ENCODE data around the gene FOLR1.

The FOLR1 gene

GRCh38 chr11:72233056-72233772, 41.3 kb downstream of the FOLR1 start:
- no peaks in the 10 kb centered on the region for H3K9me3 Mint-ChIP-seq
- no peaks in the 10 kb centered on the region for H3K4me1 Mint-ChIP-seq (ENCODE audit: low read depth)
- no peak for DNase-seq
- H3K27ac Mint-ChIP-seq: no peak overlapping the region
- peaks cover 97% of the 10 kb centered on the region for H3K36me3 Mint-ChIP-seq (ENCODE audit: low read depth)
- no peaks in the 10 kb centered on the region for H3K27me3 Mint-ChIP-seq
- no peak overlapping the region for H3K4me3 Mint-ChIP-seq

- Mint-ChIP-seq H3K36me3 (ENCODE audit: low read depth) (peaks cover 94% of the 10 kb centered on the region), H3K27ac (peak overlapping the region; percentile 58), H3K27me3 (peaks cover 3% of the 10 kb centered on the region), H3K9me3 (no peaks in the 10 kb centered on the region), H3K4me3 (no peak overlapping the region), H3K4me1 (ENCODE audit: low read depth) (no peaks in the 10 kb centered on the region)
- no peak for DNase-seq
Observed at GRCh38 chr11:72233773-72234513, 42.0 kb downstream of the FOLR1 start.

DNA sequence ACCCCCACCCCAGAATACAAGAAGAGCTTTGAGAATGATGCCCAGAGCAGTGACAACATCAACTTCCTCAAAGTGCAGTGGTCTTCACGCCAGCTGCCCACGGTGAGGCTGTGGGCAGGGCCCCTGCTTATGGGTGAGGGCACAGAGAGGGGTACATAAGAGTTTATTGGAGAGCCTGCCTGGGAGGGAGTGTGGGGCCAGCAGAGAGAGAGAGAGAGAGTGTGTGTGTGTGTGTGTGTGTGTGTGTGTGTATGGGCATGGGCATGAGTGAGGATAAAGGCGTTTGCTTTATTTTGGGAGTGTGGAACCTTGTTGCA, 42.5 kb downstream of the FOLR1 start:
- H3K36me3 Mint-ChIP-seq (ENCODE audit: low read depth): peaks cover 89% of the 10 kb centered on the region
- no peak for DNase-seq
- peaks cover 9% of the 10 kb centered on the region for H3K27me3 Mint-ChIP-seq
- no peak overlapping the region for H3K4me3 Mint-ChIP-seq
- peaks cover 3% of the 10 kb centered on the region for H3K4me1 Mint-ChIP-seq (ENCODE audit: low read depth)
- no peaks in the 10 kb centered on the region for H3K9me3 Mint-ChIP-seq
- peak overlapping the region; percentile 58 for H3K27ac Mint-ChIP-seq

- Mint-ChIP-seq H3K36me3 (ENCODE audit: low read depth) (peaks cover 85% of the 10 kb centered on the region), H3K4me3 (no peak overlapping the region), H3K9me3 (no peaks in the 10 kb centered on the region), H3K27me3 (peaks cover 9% of the 10 kb centered on the region), H3K4me1 (ENCODE audit: low read depth) (peaks cover 4% of the 10 kb centered on the region), H3K27ac (peak overlapping the region; percentile 58)
- no peak for DNase-seq
Observed at GRCh38 chr11:72234920-72235319, 43.0 kb downstream of the FOLR1 start.

GRCh38 chr11:72235351-72236057, 43.6 kb downstream of the FOLR1 start:
- H3K27me3 Mint-ChIP-seq: peaks cover 13% of the 10 kb centered on the region
- peaks cover 79% of the 10 kb centered on the region for H3K36me3 Mint-ChIP-seq (ENCODE audit: low read depth)
- DNase-seq: no peak
- peaks cover 7% of the 10 kb centered on the region for H3K4me1 Mint-ChIP-seq (ENCODE audit: low read depth)
- H3K9me3 Mint-ChIP-seq: no peaks in the 10 kb centered on the region
- H3K27ac Mint-ChIP-seq: peak overlapping the region; percentile 29
- H3K4me3 Mint-ChIP-seq: no peak overlapping the region

DNA sequence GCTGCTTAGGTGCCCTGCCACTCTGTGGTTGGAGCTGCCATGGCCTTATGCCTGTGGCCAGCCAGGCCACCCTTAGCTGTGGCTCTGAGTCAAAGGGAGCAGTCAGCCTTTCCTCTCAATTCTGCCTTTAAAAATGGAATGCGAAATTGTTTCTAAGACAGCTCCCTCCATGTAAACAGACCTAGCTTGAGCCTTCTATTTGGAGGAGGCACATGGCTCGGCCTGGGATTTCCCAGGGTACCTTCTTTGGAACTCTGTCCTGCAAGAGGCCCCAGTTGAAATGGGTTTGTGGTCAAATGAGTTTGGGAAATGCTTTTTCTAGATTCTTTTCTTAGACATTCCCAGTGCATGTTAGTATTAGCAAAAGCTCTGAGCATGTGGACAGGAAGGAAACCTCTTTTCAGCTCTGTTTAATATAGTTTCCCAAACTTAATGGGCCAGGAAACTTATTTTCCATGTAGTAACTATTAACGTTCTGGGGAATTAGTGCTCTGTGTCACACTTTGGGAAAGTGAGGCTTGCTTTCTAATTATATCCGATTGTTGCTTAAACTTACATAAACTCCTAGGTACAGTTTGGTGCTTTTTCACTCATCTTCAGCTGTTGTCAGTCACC, 44.2 kb downstream of the FOLR1 start:
- Mint-ChIP-seq H3K4me3 (no peak overlapping the region), H3K4me1 (ENCODE audit: low read depth) (peaks cover 13% of the 10 kb centered on the region), H3K27me3 (peaks cover 20% of the 10 kb centered on the region), H3K9me3 (no peaks in the 10 kb centered on the region), H3K36me3 (ENCODE audit: low read depth) (peaks cover 73% of the 10 kb centered on the region), H3K27ac (peak overlapping the region; percentile 29)
- DNase-seq: no peak

DNA sequence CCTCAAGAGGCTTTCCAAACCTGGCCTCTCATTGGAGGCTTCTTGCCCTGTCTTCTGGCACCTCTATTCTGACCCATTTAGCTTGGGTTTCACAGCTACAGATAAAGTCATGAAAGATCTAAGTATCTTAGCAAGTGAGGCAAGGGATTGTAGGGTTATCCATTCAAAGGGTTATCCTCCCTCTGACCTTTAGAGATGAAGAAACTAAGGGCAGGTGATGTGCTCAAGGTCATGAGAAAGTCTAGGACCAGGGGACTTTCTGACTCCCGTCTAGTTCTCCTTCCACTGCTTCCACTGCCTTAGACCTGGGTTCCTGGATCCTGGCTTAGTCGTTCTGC, 44.8 kb downstream of the FOLR1 start:
- H3K36me3 Mint-ChIP-seq (ENCODE audit: low read depth): peaks cover 67% of the 10 kb centered on the region
- peak overlapping the region; percentile 24 for H3K27ac Mint-ChIP-seq
- no peak overlapping the region for H3K4me3 Mint-ChIP-seq
- H3K27me3 Mint-ChIP-seq: peaks cover 26% of the 10 kb centered on the region
- H3K9me3 Mint-ChIP-seq: no peaks in the 10 kb centered on the region
- peaks cover 13% of the 10 kb centered on the region for H3K4me1 Mint-ChIP-seq (ENCODE audit: low read depth)
- DNase-seq: no peak

DNA sequence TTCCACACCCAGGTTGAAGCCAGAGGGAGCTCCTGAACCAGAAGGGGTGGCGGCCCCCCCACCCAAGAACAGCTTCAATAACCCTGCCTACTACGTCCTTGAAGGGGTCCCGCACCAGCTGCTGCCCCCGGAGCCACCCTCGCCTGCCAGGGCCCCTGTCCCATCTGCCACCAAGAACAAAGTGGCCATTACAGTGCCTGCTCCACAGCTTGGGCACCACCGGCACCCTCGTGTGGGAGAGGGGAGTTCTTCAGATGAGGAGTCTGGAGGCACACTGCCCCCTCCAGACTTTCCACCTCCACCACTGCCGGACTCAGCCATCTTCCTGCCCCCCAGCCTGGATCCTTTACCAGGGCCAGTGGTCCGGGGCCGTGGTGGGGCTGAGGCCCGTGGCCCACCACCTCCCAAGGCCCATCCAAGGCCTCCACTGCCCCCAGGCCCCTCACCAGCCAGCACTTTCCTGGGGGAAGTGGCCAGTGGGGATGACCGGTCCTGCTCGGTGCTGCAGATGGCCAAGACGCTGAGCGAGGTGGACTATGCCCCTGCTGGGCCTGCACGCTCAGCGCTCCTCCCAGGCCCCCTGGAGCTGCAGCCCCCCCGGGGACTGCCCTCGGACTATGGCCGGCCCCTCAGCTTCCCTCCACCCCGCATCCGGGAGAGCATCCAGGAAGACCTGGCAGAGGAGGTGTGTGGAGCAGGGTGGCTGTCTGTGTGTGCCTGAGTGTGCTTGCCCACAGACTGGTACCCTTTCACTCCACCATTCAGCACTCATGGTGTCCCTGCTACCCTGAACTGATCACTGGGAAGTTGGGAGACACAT, 45.4 kb downstream of the FOLR1 start:
- Mint-ChIP-seq H3K27me3 (peaks cover 32% of the 10 kb centered on the region), H3K9me3 (no peaks in the 10 kb centered on the region), H3K4me1 (ENCODE audit: low read depth) (peaks cover 13% of the 10 kb centered on the region), H3K4me3 (no peak overlapping the region), H3K27ac (no peak overlapping the region), H3K36me3 (ENCODE audit: low read depth) (peaks cover 62% of the 10 kb centered on the region)
- DNase-seq: no peak

DNA sequence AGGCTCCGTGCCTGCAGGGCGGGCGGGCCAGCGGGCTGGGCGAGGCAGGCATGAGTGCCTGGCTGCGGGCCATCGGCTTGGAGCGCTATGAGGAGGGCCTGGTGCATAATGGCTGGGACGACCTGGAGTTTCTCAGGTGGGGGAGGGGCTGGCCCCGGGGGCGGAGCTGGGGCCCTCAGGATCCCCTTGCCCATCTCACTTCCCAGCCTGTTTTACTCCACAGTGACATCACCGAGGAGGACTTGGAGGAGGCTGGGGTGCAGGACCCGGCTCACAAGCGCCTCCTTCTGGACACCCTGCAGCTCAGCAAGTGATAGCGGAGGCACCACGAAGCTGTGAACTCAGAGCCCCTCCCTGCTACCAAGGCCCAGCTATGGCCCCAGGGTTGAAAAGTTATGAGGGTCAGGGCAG, 46.1 kb downstream of the FOLR1 start:
- peak; percentile 67 for DNase-seq
- Mint-ChIP-seq H3K9me3 (no peaks in the 10 kb centered on the region), H3K27me3 (peaks cover 39% of the 10 kb centered on the region), H3K4me1 (ENCODE audit: low read depth) (peaks cover 13% of the 10 kb centered on the region), H3K27ac (no peak overlapping the region), H3K36me3 (ENCODE audit: low read depth) (peaks cover 54% of the 10 kb centered on the region), H3K4me3 (no peak overlapping the region)

DNA sequence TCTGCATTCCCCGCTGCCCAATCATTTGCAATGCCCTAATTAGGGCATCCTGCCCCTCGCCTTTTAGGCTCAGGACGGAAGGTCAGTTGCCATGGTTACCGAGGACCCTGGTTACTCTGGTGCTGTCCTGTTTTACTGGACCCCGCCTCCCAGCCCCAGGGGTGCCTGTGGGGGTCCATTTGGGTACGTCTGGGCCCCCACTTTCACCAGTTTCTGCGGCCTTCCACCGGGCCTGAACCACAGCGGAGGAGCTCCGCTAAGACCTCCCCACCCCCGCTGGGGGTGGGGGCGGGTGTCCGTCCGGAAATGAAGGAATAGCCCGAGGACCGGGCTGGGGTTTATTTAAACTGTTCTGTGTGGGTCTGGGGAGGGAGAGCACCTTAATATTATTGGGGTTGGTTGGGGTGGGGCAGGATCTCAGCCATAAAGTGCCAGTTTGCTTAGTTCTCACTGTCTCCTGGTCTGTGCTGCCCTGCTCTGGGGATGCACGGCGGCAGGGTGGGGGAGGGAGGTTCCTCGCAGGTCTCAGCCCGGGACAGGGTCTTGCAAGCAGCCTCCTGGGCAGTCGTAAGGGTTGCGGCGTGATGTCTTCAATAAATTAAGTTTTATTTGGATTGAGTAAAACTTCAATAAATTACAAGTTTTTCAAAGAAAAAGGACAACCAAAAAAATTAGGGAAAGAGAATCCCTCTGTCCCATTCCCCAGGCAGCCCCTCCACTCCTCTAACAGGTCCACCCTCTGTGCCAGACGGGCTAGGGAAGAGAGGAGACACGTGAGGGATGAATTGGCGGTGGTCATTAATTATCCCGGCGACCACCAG, 46.8 kb downstream of the FOLR1 start:
- Mint-ChIP-seq H3K27ac (no peak overlapping the region), H3K27me3 (peaks cover 45% of the 10 kb centered on the region), H3K36me3 (ENCODE audit: low read depth) (peaks cover 48% of the 10 kb centered on the region)

GRCh38 chr11:72239313-72239848, 47.4 kb downstream of the FOLR1 start:
- H3K9me3 Mint-ChIP-seq: no peaks in the 10 kb centered on the region
- peak overlapping the region; percentile 57 for H3K27ac Mint-ChIP-seq
- DNase-seq: no peak
- peaks cover 17% of the 10 kb centered on the region for H3K4me1 Mint-ChIP-seq (ENCODE audit: low read depth)
- H3K4me3 Mint-ChIP-seq: no peak overlapping the region
- peaks cover 45% of the 10 kb centered on the region for H3K27me3 Mint-ChIP-seq
- peaks cover 41% of the 10 kb centered on the region for H3K36me3 Mint-ChIP-seq (ENCODE audit: low read depth)

More for the DNA sequence above, 46.8 kb downstream of the FOLR1 start:
- H3K4me1 Mint-ChIP-seq (ENCODE audit: low read depth): peaks cover 17% of the 10 kb centered on the region
- no peaks in the 10 kb centered on the region for H3K9me3 Mint-ChIP-seq
- no peak overlapping the region for H3K4me3 Mint-ChIP-seq
- no peak for DNase-seq

DNA sequence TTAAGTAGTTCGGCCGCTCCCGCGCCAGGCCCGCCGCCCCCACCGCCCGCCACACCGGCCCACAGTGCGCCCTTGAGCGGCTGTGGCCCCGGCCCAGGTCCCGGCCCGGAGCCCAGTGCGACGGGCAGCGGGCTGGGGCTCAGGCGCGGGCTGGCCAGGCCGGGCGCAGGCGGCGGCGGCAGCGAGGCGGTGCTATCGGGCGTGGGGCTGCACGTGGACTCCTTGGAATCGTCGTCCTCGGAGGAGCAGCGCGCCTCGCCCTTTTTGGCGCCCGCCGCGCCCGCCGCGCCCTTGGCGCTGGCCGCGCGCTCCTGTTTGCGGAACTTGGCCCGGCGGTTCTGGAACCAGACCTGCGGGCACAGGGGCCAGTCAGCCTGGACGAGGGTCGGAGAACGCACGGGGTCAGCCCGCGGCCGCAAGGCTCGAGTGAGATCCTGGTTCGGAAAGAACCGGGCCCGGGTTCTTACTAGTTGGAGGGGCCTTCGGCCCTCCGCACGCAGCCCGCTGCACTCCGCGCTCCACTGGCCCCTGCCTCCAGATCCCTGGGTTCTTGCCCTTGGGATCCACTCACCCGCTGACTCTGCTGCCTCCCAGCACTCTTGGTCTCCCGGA, 48.0 kb downstream of the FOLR1 start:
- peaks cover 35% of the 10 kb centered on the region for H3K36me3 Mint-ChIP-seq (ENCODE audit: low read depth)
- no peak overlapping the region for H3K27ac Mint-ChIP-seq
- no peak overlapping the region for H3K4me3 Mint-ChIP-seq
- DNase-seq: no peak
- H3K9me3 Mint-ChIP-seq: no peaks in the 10 kb centered on the region
- H3K27me3 Mint-ChIP-seq: peaks cover 45% of the 10 kb centered on the region
- H3K4me1 Mint-ChIP-seq (ENCODE audit: low read depth): peaks cover 23% of the 10 kb centered on the region

Data from activated T-cell treated with anti-CD3 and anti-CD28 coated beads, Interleukin-2, amount 50 U/mL, for 24 hours (primary cell).